SW 1271 (cell line): ENCODE measurements around the gene LRP1.
"Not testable (repeated sequence)": the region's sequence is repeated elsewhere in the genome, so short reads cannot be mapped to it uniquely, and the experiment has no call there.

Experiments used
- DNase-seq, 2 experiments: peaks; one replicate each; lab custom pipeline; 2025; lab: John Stamatoyannopoulos, UW

LRP1 gene

GRCh38 chr12:57111031-57111734, 17.1 kb upstream of the LRP1 start, which contains the start of gene STAT6:
Gene STAT6 (minus strand): TSS chr12:57111362. CDS start chr12:57108278, 3,084 bp downstream.
- peak in 1 of 2 experiments; percentile 26 for DNase-seq

- DNase-seq, result no peak
Observed at GRCh38 chr12:57112492-57113294, 15.6 kb upstream of the LRP1 start.

GRCh38 chr12:57116580-57117281, 11.6 kb upstream of the LRP1 start:
- DNase-seq, result no peak

DNA sequence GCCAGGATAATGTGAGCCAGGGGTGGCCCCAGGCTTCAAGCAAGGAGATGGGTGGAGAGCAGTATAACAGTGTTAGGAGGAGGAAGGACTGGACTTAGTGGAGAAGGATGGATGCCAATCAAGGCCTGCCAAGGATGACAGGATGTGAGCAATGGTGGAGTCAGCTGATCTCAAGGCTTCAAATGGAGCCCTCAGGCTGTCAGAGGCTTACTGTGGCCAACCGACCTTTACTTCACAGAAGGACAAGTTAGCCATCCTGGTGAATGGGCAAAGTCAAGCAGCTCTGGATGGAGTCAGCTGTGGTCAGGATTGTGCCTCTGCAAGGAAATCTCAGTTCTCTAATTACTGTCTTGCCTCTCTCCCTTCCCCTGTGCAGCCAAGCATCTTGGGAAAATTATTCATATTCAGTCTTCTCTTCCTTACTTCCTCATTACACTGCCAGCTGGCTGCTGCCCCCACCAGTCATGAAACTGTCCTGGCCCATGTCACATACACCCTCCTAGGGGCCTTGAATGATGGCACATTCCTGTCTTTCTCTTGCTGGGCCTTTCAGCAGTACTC, 9.5 kb upstream of the LRP1 start:
- peak in 1 of 2 experiments; percentile 42 for DNase-seq

DNA sequence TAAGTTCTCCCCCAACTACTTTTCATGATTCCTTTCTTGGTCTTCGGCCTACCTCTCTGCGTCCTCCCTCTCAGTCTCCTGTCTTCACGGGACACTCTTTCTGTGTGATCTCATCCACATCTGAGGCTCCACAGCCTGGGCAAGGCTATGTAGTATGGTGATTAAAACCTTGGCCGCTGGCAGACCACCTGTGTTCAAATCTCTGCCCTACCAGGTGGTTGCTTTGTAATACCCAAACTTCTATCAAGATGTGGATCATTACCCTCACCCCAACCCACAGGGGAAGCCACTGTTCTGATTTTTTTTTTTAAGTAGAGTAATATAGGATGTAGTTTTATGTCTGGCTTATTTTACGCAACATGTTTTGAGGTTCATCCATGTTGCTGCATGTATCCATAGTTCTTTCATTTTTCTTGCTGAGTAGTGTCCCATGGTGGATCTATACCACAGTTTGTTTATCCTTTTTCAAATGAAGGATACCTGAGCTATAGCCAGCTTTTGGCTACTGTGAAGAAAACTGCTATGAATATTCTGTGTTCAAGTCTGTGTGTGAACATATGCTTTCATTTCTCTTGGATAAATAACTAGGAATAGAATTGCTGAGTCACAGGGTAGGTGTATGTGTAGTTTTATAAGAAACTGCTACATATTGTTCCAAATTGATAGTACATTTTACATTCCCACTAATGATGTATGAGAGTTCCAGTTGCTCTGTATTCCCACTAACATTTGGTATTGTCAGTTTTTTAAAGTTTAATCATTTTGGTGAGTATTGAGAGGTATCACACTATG, 8.8 kb upstream of the LRP1 start:
- no peak for DNase-seq

- DNase-seq, result not testable (repeated sequence)
Observed at GRCh38 chr12:57120718-57121117, 7.6 kb upstream of the LRP1 start.

DNA sequence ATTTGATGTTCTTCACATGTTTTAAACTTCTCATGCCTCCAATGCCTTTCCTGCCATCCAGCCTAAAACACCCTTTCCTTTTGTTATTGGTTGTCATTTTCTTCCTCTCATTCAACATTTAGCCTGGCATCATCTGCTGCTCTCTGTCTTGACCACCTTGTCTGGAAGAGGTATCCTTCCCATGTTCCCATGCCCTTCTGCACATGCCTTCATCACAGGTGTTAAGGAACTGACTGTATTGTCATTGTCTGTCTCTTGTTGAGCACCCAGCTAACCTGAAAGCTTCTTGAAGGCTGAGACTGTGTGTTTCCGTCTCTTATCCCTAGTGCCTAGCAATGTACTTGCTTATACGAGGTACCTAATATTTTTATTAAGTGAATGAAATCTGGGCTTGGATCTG, 4.5 kb upstream of the LRP1 start:
- no peak for DNase-seq

- DNase-seq, result peak in 1 of 2 experiments; percentile 65
Observed at GRCh38 chr12:57124261-57124877, 3.9 kb upstream of the LRP1 start.

- DNase-seq, result no peak
Observed at GRCh38 chr12:57126061-57126460, 2.2 kb upstream of the LRP1 start.

GRCh38 chr12:57126561-57126960, 1.7 kb upstream of the LRP1 start:
- DNase-seq, result no peak

DNA sequence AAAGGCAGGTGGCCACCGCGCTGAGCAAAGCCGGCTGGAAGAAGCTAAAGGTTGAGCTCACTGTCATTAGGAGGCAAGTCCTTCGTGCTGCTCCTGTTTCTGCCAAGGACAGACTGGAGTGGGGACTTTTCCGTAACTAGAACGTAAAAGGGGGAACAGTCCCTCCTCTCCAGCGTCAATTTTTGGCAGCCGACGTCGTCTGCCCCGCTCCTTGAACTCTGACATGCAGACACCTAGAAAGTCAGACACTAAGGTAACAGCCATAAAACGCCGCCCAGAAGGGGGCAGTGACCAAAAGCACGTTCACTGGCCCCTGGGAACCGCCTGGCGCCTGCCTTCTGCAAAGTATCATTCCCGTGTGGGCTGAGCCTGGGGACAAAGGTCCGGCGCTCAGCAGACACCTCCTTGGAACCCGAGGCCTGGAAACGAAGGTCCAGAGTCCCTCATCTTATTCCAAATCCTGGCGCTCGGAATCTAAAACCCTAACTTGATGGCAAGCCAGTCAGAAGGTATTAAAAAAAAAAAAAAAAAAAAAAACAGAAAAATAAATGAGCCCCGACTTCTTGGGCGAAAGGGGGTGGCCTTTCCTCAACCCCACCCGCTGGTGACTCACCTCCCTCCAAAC, 1.1 kb upstream of the LRP1 start:
- peak; percentile 36 to 61 for DNase-seq

DNA sequence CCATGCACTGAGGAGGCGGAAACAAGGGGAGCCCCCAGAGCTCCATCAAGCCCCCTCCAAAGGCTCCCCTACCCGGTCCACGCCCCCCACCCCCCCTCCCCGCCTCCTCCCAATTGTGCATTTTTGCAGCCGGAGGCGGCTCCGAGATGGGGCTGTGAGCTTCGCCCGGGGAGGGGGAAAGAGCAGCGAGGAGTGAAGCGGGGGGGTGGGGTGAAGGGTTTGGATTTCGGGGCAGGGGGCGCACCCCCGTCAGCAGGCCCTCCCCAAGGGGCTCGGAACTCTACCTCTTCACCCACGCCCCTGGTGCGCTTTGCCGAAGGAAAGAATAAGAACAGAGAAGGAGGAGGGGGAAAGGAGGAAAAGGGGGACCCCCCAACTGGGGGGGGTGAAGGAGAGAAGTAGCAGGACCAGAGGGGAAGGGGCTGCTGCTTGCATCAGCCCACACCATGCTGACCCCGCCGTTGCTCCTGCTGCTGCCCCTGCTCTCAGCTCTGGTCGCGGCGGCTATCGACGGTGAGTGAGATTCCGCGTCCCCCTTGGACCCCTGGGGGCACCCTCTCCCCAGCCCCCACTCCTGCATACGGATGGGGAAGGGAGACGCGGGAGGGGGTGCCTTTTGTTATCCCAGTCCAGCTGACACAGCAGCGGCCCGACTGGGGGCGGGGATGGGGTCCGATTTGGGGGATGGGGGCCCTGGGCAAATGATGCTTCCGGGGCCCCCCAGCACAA, 400 bp downstream of the LRP1 start:
- no peak for DNase-seq

DNA sequence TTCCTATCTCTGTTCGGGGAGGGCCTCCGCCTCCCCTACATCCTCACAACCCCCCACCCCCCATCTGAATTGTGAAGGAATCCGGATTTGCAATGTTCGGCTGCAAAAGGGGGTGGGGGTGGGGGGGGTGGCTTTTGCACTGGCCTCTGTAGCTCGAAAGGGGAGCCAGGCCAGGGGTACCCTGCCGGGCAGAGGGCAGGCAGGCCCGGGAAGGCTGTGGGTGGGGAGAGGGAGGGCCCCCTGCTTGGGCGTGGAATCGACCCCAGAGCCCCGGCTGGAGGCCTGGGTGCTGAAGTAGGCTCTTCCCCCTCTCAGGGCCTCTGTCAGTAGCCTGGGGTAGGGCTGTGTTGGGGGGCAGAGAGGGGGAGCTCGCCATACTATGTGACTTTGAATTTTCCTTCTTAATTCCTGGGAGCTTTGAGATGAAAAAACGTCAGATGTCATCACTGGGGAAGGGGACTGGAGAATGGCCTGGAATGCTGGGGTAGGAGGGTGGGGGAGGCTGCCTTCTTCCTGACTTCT, 1.1 kb downstream of the LRP1 start:
- DNase-seq, result no peak

- DNase-seq, result no peak
Observed at GRCh38 chr12:57129889-57130288, 1.6 kb downstream of the LRP1 start.

DNA sequence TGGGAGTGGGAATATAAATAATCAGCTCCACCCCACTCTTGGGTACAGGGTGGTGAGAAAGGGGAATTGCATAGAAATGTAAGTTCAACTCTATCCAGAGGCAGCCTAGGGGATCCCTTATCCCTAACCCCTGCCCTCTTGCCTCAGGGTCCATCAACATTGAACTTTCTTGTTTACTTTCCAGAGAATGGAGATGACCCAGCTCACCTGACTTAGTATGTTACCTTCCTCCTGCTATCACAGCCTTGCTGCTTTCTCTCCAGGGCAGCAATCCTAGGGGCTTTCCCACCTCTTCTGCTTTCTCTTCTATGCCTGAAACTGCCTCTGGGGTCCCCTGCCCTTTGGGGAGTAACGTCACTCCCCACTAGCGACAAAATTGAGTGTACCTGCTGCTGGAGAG, 2.7 kb downstream of the LRP1 start:
- DNase-seq, result no peak

DNA sequence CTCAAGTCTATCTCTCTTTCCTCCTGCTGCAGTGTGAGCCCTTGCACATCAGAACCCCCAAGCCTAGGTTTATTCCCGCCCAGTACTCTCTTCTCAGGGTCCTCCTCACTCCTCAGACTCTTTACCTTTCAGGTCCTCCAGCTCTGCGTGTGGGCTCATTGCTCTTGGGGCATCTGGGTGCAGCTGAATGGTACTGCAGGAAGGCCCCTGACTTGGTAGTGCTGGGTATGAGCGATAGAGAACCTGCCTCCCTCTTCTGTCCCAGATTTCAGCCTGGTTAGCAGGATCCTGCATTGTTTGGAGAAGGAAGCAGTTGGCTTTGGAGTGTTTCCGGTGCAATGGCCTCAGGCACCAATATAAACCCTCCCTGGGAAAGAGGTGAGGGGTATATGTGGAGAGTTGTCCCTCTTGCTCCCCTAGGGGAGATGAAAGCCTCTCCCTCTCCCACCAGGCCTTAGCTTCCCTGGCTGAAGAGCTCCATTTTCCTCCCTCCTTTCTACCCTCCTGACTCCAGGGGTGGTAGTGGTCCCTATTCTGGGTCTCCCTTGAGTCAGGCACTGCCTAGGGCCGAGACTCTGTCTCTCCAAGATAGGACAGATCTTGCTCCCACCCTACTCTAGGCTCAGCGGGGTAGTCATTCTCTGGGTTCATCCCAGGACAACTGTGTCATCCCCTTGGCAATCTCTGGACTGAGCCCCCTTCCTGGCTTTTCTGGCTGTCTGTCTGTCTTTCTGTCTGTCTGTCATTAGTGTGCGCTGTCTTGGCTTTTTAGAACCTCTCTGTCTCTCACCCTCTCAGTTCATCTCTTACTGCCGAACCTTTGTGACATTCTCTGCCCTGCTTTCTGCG, 3.8 kb downstream of the LRP1 start:
- DNase-seq, result no peak

DNA sequence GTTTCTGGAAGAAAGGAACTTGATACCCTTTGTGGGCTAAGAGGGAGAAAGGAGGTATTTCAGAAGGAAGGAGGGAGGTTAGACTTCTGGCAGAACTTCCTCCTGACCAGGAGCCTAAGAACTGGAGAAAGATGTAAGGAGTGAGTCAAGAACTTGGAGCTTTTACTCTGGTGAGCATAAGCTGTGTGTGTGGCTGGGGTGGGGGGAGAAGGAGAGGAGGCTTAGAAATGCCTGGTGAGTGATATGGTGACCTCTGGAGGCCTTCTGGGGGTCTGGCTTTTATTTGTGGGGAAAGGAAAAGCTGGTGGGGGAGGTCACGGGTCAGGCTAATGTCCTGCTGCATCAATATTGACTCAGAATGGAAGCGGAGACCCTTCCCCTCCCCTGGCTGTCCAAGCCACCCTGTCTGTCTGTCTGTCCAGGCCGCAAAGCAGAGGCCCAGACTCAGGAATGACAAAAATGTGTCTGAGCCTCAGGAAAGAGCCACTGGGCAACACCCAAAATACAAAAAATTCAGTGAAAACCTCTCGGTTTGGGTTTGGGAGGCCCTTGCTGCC, 4.8 kb downstream of the LRP1 start:
- no peak for DNase-seq

DNA sequence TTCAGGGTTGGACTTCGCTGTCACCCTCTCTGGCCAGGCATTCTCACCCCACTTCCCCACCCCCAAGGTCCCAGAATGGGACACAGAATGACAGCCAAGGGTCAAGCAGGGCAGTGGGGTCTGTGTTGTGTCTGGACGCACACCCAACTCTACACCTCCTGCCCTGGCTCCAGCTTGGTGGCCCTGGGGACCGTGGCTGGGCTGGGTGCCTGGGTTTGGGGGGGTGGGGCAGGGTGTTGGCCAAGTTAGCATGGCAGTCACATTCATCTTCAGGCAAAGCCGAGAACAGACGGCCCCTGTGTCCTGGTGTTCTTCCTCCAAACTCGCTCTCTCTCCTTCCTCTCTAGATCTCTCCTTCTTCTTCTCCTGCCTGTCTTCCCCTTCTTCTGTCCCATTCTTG, 5.6 kb downstream of the LRP1 start:
- no peak for DNase-seq
